Astrocyte of the spinal cord (primary cell): Measurements from ENCODE around the gene UBE2G1.

Experiments used
- DNase-seq: peaks from one replicate; pipeline ENCODE4 v3.0.0; 2011; ENCODE audit warnings: low read depth, low spot score
- H3K4me3 ChIP-seq: 2 replicates; pipeline ENCODE4 v1.5.1; 2011; ENCODE audit warnings: low read depth, mild to moderate bottlenecking, low read length, moderate library complexity
- CTCF ChIP-seq: IDR thresholded peaks from 2 replicates; pipeline ENCODE4 v1.5.1; 2012; ENCODE audit warnings: low read depth, mild to moderate bottlenecking, low read length, inconsistent platforms
- in situ Hi-C: cut with HindIII; loops from 2 replicates; pipeline ENCODE4 v1.10.0; 2017; ENCODE audit warnings: low sequenced_read_pairs

The UBE2G1 gene

GRCh38 chr17:4366327-4367063 is at the start of gene UBE2G1:
UBE2G1 (minus strand) TSS chr17:4366675; CDS start chr17:4366316, 359 bp downstream.
- TF ChIP-seq CTCF = peak; percentile 17
- in situ Hi-C loops = no loop called here
- peak; percentile 97 for DNase-seq
- peak within 1 kb of the TSS; percentile 63 for H3K4me3 ChIP-seq

GRCh38 chr17:4412933-4413831 is 46.7 kb upstream of the UBE2G1 start:
- peak; percentile 90 for DNase-seq
- in situ Hi-C loops = no loop called here
- no peak overlapping the region for H3K4me3 ChIP-seq
- TF ChIP-seq CTCF = peak; percentile 87

- no peak for TF ChIP-seq CTCF
- DNase-seq = no peak
- in situ Hi-C loops = no loop called here
- no peak overlapping the region for H3K4me3 ChIP-seq
Observed at GRCh38 chr17:4411201-4411600, 44.7 kb upstream of the UBE2G1 start.

GRCh38 chr17:4409659-4410058 is 43.2 kb upstream of the UBE2G1 start:
- no peak overlapping the region for H3K4me3 ChIP-seq
- in situ Hi-C loops = no loop called here
- DNase-seq = no peak
- TF ChIP-seq CTCF = no peak

GRCh38 chr17:4407851-4408250 is 41.4 kb upstream of the UBE2G1 start:
- in situ Hi-C loops = no loop called here
- DNase-seq = no peak
- H3K4me3 ChIP-seq = no peak overlapping the region
- no peak for TF ChIP-seq CTCF

GRCh38 chr17:4407216-4407615 is 40.7 kb upstream of the UBE2G1 start:
- in situ Hi-C loops = no loop called here
- TF ChIP-seq CTCF = no peak
- DNase-seq = no peak
- H3K4me3 ChIP-seq = no peak overlapping the region
